RKO (cell line): ENCODE results near the gene ZNF467.
A peak's percentile ranks its signal among the peaks of the same experiment; 100 is the strongest.

ENCODE experiments used
- DNase-seq: peaks from one replicate; pipeline ENCODE4 v3.0.0-alpha.2; 2016; ENCODE audit warnings: low spot score

Gene ZNF467

DNA sequence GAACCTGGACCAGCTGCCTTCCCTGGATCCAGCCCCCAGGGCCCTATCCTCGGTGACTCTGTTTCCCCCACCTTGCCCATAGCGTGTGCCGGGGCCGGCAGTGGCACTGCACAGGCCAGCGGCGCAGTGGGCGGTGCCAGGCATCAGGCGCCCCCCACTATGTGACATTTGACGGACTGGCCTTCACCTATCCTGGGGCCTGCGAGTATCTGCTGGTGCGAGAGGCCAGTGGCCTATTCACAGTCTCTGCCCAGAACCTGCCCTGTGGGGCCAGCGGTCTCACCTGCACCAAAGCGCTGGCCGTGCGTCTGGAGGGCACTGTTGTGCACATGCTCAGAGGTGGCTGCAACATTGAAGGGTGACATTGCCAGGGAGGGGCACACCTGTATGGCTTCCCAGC, 12.0 kb upstream of the ZNF467 start:
- DNase-seq, result no peak

DNA sequence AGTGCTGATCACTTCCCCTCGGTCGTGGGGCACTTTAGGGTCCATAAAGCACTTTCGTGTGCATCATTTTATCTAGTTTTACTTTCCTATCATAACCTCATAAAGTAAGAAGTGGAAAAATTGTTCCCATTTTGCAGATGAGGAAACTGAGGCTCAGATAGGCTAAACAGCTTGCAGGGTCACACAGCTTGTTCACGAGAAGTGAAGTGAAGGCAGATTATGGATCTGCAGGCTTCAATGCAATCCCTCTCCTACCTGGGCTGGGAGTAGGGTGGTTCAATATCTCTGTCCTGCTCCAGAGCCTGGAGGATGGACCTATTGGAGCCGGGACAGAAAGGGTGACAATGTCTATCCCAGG, 10.8 kb upstream of the ZNF467 start:
- DNase-seq, result no peak

DNA sequence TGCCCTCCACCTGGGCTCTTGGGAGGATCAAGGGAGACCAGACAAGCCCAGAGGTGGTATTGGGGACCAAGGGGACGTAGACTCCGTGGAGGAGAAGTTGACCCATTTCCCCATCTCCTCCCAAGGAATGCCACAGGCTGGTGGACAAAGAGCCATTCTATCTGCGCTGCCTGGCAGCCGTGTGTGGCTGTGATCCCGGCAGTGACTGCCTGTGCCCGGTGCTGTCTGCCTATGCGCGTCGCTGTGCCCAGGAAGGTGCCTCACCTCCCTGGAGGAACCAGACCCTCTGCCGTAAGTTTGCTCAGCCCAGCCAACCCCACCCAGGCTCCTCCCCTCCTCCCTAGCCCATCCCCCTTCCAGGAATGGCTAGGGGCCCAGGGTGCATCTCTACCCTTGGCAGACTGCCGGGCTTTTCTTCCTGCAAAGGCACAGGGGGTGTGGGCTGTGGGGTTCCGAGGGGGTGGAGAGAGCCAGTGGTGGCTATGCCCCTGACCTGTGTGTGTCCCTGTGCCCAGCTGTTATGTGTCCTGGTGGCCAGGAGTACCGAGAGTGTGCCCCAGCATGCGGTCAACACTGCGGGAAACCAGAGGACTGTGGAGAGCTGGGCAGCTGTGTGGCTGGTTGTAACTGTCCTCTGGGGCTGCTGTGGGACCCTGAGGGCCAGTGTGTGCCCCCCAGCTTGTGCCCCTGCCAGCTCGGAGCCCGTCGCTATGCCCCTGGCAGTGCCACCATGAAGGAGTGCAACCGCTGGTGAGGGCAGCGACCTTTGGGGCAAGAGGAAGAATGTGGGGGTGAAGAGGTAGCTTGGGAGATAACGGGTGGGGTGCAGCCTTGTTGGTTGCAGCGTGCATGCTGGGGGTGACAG, 10.2 kb upstream of the ZNF467 start:
- no peak for DNase-seq

DNA sequence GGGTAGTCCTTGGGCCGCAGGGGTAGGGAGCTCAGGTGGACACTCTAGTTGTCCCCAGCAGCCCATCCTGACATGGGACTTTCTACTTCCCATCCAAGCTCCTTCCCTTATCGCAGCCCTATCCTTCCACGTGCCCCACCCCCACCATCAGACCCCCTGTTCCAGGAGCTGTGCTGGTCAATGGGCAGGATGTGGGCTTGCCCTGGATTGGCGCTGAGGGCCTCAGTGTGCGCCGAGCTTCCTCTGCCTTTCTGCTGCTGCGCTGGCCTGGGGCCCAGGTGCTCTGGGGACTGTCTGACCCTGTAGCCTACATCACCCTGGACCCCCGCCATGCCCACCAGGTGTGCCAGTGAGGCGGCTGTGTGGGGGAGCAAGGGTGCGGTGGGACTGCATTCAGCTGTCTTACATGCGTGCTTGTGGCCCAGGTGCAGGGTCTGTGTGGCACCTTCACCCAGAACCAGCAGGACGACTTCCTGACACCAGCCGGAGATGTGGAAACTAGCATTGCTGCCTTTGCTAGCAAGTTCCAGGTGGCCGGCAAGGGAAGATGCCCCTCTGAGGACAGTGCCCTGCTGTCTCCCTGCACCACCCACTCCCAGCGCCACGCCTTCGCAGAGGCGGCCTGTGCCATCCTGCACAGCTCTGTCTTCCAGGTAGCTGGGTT, 9.4 kb upstream of the ZNF467 start:
- DNase-seq, result no peak

DNA sequence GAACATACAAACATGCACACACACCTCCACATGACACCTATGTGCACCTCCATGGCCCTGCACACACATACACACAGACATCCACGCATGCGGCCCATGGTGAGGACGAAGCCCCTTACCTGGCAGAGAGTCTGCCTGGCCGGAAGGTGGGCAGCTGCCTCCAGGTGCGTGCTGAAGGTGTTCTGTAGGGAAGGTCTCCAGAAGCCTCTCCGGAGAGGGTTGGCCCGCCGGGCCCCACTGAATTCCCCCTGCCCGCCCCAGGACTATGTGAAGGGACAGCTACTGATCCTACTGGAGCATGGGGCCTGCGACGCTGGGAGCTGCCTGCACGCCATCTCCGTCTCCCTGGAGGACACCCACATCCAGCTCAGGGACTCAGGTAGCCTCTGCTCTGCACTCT, 8.5 kb upstream of the ZNF467 start:
- no peak for DNase-seq

DNA sequence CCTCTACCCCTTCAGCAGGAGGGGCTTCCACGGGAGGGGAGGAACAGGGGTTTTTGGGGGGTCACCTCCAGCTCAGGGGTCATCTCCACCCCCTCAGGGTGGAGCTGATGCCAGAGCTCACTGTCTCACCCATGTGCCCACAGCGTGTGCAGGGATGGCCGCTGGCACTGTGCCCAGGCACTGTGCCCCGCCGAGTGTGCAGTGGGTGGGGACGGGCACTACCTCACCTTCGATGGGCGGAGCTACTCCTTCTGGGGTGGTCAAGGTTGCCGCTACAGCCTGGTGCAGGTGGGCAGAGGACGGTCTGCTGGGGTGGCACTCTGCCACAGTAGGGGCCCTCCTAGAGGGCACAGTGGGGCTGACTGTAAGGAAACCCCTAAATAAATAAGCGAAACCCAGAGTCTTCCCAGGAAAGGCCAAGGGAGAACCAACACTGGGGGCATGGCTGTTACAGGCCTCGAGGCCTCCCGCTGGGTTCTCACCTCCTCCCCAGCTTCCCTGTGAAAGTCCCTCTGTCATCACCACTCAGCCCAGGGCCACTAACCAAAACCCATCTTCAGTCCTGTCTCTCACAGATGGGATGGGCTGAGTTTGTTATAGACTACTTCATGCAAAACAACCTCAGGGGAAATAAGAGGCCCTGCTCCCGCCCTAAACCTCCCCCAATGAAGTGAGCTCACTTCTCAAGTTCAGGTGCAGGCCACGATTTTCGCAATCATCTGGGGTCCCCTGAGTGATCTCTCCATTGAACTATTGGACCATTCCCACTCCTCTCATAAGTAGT, 7.4 kb upstream of the ZNF467 start:
- no peak for DNase-seq

DNA sequence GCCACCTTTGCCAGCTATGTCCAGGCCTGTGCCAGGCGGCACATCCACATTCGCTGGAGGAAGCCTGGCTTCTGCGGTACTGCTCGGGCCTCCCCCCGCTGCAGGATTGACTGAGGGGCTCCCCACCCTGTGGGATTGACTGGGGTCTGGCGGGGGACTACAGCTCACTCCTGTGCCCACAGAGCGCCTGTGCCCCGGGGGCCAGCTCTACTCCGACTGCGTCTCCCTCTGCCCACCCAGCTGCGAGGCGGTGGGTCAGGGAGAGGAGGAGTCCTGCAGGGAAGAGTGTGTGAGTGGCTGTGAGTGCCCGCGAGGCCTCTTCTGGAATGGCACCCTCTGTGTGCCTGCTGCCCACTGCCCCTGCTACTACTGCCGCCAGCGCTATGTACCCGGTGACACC, 6.7 kb upstream of the ZNF467 start:
- DNase-seq, result no peak

DNA sequence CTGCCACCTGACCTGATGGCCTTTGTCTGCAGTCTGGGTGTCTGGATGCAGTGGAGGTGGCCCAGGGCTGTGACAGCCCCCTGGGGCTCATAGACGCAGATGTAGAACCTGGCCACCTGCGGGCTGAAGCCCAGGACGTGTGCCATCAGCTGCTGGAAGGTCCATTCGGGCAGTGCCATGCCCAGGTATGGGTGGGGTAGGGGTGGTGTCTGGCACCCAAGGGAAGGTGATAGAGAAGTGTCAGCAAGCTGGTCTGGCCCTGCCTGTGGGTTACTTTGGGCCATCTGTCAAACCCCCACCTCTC, 6.1 kb upstream of the ZNF467 start:
- no peak for DNase-seq

DNA sequence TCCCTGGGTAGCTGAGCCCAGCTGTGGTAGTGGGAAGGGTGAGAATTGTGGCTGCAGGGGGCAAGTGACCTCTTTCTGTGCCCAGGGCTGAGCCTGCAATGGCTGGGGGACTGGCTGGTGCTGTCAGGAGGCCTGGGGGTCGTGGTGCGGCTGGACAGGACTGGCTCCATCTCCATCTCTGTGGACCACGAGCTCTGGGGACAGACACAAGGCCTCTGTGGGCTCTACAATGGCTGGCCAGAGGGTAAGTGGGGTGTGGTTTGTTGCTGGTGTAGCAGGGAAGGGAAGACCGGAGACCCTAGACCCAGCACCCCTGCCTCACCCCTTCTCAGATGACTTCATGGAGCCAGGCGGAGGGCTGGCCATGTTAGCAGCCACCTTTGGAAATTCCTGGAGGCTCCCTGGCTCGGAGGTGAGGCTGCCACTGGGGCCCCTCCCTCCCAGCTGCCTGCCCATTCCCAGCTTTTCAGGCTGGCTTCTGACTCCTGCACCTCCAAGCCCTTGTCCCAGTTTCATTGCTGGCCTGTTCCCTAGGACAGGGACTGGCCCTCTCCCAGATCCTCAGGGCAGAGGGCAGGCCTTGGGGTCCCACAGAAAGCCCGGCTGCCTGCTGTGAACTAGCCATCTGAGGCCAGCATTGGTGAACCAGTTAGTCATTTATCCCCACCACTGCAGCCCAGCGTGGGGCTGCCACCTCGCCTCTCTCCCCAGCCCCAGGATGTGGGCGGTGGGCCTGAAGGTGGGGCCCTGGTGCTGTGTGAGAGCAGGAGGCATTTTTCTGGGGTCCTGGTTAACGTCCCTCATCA, 5.5 kb upstream of the ZNF467 start:
- DNase-seq, result no peak

DNA sequence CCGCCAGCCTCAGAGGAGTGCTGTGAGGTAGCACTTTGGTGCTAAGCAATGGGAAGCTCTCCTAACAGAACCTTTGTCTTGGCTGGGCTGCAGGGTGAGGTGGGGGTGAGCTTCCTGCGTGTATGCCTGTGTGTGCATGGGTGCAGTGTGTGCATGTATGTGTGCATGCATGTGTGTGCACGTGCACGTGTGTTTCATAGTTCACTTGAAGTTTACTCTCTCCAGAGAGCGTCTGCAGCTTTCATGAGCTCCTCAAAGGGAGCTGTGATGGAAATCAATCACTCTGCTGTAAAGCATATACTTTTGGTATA, 4.9 kb upstream of the ZNF467 start:
- DNase-seq, result no peak

DNA sequence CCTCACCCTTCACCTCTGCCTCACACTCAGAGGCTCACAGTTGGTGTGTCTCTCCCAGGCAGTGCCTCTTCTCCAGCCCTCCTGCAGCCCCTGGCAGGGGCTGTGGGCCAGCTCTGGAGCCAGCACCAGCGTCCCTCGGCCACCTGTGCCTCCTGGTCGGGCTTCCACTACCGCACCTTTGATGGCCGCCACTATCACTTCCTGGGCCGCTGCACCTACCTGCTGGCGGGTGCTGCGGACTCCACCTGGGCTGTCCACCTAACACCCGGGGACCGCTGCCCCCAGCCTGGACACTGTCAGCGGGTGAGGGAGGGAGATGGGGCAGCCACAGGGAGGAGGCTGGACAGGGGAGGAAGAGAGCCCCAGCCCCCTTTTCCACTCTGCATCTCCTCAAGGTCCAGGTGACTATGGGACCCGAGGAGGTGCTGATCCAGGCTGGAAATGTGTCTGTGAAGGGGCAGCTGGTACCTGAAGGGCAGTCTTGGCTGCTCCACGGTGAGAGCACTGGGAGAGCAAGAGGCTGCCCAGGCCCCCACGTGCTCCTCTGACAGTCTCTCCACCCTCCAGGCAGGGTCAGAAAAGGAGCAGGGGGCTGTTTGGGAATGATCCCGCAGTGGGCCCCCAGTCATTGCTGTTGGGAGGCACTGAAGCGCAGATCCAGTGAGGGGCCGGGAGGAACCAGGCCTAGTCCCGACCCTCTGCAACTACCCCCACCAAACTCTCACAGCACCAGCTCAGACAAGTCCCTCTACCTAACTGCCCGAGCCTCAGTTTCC, 4.4 kb upstream of the ZNF467 start:
- DNase-seq, result no peak

DNA sequence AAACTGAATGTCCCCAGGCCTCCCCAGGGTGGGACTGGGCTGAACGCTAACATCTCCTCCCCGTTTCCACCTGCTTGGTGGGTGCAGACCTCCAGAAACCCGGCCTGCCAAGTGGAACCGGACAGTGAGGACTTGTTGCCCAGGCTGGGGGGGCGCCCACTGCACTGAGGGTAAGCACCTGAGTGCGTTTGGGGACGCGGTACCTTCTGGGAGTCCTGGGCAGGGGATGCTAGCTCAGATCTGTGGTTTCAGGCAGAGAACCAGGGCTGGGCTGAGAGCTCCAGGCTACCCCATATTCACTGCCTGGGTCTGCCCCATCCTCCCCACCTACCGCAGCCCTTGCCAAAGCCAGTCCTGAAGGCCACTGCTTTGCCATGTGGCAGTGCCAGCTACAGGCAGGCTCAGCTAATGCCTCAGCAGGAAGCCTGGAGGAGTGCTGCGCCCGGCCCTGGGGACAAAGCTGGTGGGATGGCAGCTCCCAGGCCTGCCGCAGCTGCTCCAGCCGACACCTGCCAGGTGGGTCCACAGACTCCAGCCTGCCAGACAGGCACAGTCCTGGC, 3.5 kb upstream of the ZNF467 start:
- DNase-seq, result no peak

DNA sequence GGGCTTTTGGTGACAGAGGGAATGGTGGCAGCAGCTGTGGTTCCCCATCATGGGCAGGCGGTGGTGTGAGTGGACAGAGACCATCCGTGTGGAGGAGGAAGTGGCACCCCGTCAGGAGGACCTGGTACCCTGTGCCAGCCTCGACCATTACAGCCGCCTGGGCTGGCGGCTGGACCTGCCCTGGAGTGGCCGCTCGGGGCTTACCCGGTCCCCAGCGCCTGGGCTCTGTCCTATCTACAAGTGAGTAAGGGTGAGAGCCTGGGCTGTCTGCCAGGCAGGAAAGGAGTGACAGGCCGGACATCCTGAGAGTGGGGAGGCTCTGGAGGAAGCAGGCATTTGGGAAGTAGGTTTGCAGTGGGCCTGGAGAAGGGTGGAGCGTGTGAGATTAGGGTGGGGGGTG, 2.9 kb upstream of the ZNF467 start:
- peak; percentile 34 for DNase-seq

DNA sequence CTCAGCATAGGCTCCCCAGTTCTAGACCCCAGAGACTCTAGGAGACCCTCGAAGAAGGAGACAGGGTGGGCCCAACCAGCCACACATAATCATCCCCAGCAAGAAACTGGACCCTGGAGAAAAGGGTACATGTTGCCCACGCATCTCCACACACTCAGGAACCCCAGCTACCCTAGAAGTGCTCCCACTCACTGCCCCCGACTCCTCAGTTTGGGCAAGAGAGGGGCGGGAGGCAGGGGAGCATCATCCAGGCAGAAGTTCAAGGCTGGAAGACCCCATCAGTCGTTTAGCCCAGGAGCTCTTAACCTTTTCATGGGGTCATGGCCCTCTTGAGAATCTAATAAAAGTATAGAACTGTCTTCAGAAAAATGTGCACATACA, 1.8 kb upstream of the ZNF467 start:
- no peak for DNase-seq

DNA sequence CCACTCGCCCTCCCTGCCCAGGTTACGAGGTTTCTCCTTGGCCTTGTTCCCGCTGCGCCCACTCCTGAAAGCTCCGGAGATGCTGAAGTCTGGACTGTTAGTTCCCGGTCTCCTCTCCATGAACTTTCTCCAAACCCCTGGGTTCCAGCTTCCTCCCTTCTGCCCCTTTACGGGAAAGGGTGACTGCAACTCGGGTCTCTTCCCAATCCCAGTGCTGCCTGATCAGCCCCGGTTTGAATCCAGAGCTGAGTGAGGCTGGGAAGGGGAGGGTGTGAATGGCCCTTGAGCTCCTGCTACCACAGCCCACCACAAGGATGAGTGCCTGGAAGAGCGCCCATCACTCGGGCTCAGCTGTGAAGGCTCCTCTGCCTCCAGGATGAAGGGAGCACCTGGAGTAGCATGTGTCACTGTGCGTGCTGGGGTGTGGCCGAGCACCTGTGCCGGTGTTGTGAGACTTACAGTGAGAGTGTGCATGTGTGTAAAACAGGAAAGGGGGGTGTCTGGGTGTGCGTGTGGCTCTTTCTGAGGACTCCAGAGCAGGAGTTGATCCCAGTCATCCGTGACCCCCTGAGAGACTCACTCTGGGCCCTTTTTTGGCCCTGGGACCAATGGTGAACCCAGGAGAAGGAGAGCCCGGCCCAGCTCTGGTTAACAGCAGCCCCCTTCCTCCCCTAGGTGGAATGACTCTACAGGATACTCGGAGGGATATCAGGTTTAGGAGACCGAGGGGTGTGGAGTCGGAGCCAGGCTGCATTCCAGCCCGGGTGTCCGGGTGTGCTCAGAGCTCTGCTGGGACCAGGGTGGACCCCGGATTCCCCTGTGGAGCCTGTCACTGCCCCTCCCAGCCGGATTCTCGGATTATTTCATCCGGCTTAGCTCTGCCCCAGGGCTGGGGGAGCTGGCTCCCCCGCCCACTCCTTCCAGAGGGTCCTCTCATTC, 1.1 kb upstream of the ZNF467 start:
- no peak for DNase-seq

DNA sequence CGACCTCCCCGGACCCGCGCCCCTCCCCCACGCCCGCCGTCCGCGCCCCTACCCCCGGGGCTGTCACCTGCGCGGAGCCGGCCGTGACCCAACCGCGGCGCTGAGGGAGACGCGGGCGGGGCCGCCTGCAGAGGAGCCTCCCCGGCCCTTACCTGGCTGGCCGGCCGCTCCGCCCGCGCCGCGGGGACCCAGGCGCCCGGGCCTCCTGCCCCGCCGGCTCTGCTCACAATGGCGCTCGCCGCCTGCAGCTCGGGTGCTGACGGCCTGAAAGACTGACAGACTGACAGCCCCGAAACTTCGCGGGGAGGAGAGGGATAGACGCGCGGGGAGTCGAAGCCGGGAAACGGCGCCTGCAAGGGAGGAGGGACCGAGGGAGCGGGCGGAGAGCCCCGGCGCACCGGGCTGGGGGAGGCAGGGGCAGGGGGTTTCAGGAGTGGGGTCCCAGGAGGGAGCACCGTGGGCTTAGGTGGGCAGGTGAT, 393 bp downstream of the ZNF467 start:
- DNase-seq, result no peak

DNA sequence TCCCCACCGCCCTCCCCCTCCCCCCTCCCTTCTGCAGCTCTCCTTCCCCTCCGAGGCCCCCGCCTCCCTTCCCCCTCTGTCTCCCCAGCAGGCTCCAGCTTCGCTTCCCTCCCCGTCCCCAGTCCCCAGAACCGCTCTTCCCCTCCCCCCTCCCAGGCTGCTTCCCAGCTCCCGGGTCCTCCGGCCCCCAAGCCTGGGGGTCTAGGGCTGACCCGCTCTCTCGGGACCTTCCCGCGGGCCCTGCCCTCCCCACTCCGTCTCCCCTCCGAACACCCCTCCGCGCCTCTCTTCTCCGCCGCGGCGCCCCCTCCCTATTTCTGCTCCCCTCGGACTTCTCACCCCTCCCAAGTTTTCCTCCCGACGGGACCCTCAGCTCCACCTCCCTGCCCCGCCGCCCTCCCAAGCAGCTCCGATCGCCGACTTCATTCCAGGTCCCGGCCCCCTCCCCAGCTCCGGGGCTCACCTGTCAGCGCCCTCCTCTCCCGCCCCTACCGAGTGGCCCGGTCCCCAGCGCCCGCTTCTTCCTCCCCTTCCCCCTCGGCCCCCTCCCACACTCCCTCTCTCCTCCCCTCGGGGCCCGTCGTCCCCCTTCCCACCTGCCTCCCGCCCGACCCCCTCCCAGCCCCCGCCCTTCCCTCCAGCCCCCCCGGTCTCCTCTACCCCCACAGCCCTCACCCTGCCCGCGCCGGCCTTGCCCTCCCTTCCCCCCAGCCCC, 990 bp downstream of the ZNF467 start:
- DNase-seq, result no peak

DNA sequence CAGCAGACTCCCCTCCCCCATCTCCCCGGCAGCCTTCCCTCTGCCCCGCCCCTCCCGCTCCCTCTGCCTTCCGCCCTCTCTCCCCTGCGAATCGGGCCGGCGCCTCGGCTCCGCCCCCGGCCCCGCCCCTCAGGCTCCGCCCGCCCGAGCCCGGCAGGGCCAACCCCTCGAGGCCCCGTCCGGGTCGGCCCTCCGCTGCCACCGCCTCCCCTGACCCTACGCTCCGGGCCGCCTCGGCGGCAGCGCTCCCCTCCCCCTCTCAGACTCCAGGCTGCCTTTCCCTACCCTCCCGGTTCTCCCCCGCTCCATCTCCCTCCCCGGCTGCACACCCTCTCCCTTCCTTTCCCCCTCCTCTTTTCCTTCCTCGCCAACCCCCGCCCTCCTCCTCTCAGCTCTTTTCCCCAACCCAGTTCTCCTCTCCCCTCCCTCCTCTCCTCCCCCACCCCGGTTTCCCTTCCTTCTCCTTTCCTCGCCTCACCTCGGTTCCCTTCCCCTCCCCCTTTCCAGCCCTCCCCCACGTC, 1.6 kb downstream of the ZNF467 start:
- DNase-seq, result peak; percentile 91
